Endometrium (tissue), 2 donors: ENCODE data around the gene GLYATL1B.
"Not testable (repeated sequence)": the region's sequence is repeated elsewhere in the genome, so short reads cannot be mapped to it uniquely, and the experiment has no call there.

Experiments used
- FAIRE-seq: peaks from 2 replicates; lab custom pipeline; 2012; peaks lifted over from hg19 to GRCh38; lab: Jason Lieb, UNC
- donor health status: control.
- donor health status: control.

GLYATL1B gene

DNA sequence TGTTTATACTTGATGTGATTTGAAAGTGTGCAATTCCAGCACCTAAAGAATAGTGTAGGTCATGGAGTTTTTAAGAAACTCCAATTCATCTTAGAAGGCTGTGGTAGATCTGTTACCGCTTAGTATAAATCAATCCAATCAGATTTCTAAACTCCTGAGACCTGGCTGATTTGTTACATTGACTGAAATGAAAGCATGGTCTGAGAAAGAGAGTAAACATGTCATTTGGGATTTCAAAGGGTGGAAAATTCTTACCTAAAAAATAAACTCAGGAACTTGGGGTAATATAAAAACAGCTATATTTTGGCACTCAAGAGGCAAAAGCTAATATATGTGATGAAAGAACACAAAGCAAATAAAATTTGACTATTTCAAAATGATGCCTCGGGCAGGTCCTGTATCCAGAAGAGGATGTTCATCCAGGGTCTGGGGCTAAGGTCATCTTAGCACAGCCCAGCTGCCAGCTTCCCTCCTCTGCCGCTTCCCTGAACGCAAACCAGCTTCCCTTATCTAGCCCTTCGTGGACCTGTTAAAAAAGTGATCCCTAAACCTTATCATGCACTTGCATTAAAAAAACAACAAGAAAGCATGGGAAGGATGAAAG, 10.0 kb downstream of the GLYATL1B start:
- FAIRE-seq = not testable (repeated sequence)

DNA sequence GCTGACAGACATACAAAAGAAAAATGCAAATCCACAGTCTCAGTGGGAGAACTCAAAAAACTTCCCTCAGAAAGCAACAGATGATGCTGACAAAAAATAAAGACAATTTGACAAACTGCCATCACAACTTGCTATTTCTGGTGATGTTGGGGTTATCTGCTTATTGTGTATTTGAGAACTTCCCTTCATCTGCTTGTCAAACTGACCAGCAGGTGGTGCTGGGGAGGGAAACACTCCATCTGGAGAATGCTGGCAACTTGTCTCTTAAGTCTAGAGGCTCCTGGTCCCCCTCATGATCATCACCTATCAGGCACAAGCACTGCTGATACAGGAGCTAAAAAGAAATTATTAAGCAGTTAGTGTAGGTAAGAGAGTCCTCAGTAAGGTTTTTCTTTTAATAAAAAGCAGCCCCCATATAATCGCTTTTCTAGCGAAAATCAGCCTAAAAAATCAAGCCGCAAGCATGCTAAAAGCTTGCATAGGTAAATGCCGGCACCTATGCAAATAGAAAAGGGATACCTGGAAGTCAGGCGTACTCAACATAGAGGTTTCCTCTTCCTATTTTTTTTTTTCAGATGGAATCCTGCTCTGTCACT, 11.1 kb downstream of the GLYATL1B start:
- FAIRE-seq = no peak

GRCh38 chr11:59097938-59098337, 11.8 kb downstream of the GLYATL1B start:
- not testable (repeated sequence) for FAIRE-seq

GRCh38 chr11:59102259-59102765, 16.2 kb downstream of the GLYATL1B start:
- FAIRE-seq = no peak

GRCh38 chr11:59106363-59107336, 20.5 kb downstream of the GLYATL1B start, which contains the start of gene FAM111B:
FAM111B (plus strand) TSS chr11:59107237; CDS start chr11:59109626, 2,389 bp downstream.
- FAIRE-seq = no peak

GRCh38 chr11:59107721-59108120, 21.6 kb downstream of the GLYATL1B start:
- not testable (repeated sequence) for FAIRE-seq

- peak; percentile 35 for FAIRE-seq
Measured at GRCh38 chr11:59112494-59112893, 26.4 kb downstream of the GLYATL1B start.

GRCh38 chr11:59114344-59114743, 28.2 kb downstream of the GLYATL1B start:
- FAIRE-seq = no peak

DNA sequence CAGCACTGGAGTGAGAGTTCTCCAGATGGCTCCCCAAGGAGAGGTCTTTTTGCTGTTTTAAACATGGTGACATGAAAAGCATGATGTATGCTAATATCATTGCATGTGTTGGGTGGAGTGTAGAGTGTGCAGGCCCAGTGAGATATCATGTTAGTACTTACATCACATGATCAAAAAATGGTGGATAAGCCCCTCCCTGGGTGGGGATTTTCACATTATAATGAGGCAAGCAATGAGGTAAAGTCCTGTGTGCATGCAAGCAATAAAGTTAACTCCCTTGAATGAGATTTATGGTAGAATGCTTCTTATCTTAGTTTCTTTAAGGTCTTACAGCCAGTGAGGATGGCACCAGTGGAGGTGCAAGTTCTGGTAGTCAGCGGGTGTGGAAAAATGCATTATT, 29.4 kb downstream of the GLYATL1B start:
- FAIRE-seq = no peak

DNA sequence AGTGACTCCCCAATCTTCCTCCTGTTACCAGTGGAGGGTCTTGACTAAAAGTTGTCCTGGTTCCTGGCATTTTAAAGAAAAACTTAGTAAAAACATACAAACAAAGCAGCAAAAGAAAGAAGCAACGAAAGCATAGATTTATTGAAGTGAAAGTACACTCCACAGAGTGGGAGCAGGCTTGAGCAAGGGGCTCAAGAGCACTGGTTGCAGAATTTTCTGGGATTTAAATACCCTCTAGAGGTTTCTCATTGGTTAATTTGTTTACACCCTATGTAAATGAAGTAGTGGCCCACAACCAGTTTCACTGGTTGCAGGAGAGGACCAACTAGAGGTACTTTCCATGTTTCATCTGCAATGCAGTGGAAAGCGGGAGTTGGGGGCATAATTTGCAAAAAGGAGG, 31.7 kb downstream of the GLYATL1B start:
- no peak for FAIRE-seq

- FAIRE-seq = no peak
Measured at GRCh38 chr11:59119826-59120225, 33.7 kb downstream of the GLYATL1B start.

DNA sequence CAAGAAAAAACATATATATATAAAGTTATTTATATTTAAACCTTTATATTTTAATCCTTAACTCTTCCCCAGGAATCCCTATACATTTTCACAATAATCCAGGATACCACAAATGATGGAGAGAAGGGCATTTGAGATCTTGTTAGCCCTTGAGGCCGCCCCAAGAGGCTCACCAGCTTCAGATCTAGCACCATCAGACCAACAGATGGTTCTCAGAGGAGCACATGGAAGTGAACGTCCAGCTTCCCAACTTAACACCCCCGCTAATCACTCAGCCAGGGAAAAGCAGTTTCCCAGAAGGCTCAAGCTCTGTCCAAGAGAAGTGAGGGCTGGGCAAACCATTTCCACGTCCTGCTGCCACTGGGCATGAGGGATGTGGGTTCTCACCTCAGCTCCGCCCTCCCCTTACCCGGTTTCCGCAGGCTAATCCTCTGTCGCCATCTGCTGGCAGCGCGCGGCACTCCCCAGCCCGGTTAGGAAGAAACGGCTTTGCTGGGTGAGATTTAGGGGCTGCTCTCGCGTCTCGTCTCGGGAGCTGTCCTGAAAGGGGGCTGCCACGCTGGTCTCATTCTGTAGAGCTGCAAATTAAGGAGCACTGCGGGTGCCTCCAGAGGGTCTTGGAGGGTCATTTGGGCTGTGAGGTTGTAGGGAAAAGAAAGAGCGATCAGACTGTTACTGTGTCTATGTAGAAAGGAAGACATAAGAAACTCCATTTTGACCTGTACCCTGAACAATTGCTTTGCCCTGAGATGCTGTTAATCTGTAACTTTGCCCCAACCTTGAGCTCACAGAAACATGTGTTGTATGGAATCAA, 49.7 kb downstream of the GLYATL1B start:
- FAIRE-seq = no peak

DNA sequence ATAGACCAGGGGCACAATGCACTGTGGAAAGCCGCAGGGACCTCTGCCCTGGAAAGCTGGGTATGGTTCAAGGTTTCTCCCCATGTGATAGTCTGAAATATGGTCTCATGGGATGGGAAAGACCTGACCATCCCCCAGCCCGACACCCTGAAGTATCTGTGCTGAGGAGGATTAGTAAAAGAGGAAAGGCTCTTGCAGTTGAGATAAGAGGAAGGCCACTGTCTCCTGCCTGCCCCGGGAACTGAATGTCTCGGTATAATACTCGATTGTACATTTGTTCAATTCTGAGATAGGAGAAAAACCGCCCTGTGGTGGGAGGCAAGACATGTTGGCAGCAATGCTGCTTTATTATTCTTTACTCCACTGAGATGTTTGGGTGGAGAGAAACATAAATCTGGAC, 50.4 kb downstream of the GLYATL1B start:
- not testable (repeated sequence) for FAIRE-seq

GRCh38 chr11:59137190-59137589, 51.1 kb downstream of the GLYATL1B start:
- no peak for FAIRE-seq

GRCh38 chr11:59138643-59139042, 52.5 kb downstream of the GLYATL1B start:
- no peak for FAIRE-seq

DNA sequence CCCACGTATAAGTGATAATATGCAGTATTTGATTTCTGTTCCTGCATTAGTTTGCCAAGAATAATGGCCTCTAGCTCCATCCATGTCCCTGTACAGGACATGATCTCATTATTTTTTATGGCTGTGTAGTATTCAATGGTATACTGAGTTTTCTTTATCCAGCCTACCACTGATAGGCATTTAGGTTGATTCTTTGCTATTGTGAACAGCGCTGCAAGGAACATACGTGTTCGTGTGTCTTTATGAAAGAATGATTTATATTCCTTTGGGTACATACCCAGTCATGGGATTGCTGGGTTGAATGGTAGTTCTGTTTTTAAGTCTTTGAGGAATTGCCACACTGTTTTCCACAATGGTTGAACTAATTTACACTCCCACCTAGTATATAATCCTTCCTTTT, 55.1 kb downstream of the GLYATL1B start:
- no peak for FAIRE-seq

GRCh38 chr11:59141673-59142460, 55.8 kb downstream of the GLYATL1B start:
- FAIRE-seq = no peak

DNA sequence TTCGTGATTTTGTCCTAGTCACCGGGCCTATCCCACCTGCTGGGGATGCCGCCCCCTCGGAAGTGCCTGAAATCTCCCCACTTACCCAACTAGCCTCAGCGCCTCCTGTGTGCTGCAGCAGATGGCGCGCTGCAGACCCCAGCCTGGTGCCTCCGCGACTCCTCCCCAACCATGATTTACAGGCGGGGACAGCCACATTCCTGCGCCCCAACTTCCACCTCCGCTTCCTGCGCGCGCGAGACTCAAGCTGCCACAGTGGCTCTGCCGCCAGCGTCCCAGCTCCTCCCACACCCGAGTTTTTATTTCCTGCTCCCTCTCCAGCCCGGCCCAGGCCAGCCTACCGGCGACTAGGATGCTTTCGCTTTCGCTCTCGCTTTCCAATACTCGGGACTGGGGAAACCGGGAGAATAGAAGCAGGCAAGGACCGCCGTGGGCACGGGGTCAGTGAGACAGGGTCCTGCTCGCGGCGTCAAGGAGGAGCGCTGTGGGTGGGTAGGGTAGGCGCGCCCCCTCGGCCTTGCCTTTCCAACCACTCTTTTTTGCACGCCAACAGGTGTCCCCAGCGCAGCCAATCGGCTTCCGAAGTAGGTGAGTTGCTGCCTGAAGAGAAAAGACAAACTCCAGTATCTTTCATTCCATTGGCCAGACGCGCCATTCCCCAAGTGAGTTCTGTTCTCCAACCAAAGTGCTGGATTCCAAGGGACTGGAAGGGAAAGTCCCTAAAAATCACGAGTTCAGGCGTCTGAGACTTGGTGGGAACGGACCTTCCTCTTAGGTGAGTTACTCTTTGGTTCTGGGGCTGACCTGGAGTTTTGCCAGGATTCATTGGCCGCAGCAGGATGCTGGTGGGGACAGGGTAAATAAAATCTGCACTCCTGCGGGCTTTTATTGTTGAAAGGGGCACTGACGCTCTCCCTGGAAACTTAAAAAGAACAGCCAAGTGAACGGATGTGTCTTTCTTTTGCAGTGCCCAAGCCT, 56.7 kb downstream of the GLYATL1B start, which contains the start of gene FAM111A:
FAM111A (plus strand) TSS at position 327 of the 978 bp plus-strand sequence. CDS start 6,017 bp downstream, outside the sequence.
- peak; percentile 53 for FAIRE-seq

DNA sequence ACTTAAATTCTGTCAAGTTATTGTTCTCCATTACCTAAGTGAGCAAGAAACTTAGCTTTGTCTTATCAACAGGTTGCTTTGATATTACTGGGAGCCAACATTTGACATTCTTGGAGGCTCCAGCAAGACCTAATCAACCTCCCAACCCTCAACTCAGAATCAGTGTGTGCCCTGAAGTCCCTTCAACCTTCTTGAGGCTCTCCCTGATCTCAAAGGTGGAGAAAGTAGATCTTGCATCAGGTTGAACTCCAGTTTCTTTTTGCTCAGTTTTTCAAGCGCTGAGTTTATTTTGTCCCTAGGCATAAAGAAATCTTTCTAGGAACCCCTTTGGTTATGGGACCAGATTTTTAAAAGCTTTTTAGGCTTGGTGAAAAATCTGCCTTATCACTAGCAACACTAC, 58.0 kb downstream of the GLYATL1B start:
- no peak for FAIRE-seq
